PC-3 (cell line): Measurements from ENCODE around the gene IGF1. TPM values are rescaled to one million over a fixed set of nuclear protein-coding genes. Genes with fewer than 3 reads are reported as not detected.

Experiments
- ATAC-seq: fragments of 200-7000 bp; cut with Tn5 transposase; 2 replicates; pipeline ENCODE4 v1.9.1; 2020; ENCODE audit warnings: mild to moderate bottlenecking, moderate library complexity
- BruUV-seq: library from RNA; stranded (reverse); fragments of 400-500 nt; replicated peaks from 2 replicates; lab custom pipeline; 2021; lab: Mats Ljungman, UMichigan
- CTCF ChIA-PET: fragments of 300-600 bp; sonication (Branson Sonifier 250); formaldehyde crosslinking; loops from one replicate; lab custom pipeline; 2022; ENCODE audit warnings: antibody characterized with exemption; lab: Charles Lee
- POLR2A ChIA-PET: fragments of 300-600 bp; sonication (Branson Sonifier 250); formaldehyde crosslinking; loops from one replicate; lab custom pipeline; 2022; ENCODE audit warnings: antibody characterized with exemption; ENCODE audit not compliant: unreplicated experiment; lab: Charles Lee
- DNase-seq: peaks from one replicate; pipeline ENCODE4 v3.0.0-alpha.2; 2015
- H2AFZ ChIP-seq: fragments of 300-600 bp; sonication (generic); 2 replicates; pipeline ENCODE4 v1.6.0; 2016; ENCODE audit warnings: antibody characterized with exemption, low read length
- H3F3A ChIP-seq: fragments of 300-600 bp; sonication (generic); one replicate; pipeline ENCODE4 v1.6.0; 2017; ENCODE audit warnings: antibody characterized with exemption, low read length, control low read depth, mild to moderate bottlenecking; ENCODE audit not compliant: unreplicated experiment
- H3K27ac ChIP-seq: fragments of 300-600 bp; sonication (generic); 2 replicates; pipeline ENCODE4 v1.5.1; 2016; ENCODE audit warnings: mild to moderate bottlenecking, low read length
- H3K27me3 ChIP-seq: fragments of 300-600 bp; sonication (generic); 2 replicates; pipeline ENCODE4 v1.6.1; 2016; ENCODE audit warnings: low read length, mixed read lengths
- H3K36me3 ChIP-seq: fragments of 300-600 bp; sonication (generic); 2 replicates; pipeline ENCODE4 v1.6.1; 2016; ENCODE audit warnings: low read depth, mixed run types, low read length, mixed read lengths
- H3K4me1 ChIP-seq: fragments of 300-600 bp; sonication (generic); 2 replicates; pipeline ENCODE4 v1.5.1; 2016; ENCODE audit warnings: low read length; ENCODE audit not compliant: insufficient read depth
- H3K4me2 ChIP-seq: fragments of 300-600 bp; sonication (generic); 2 replicates; pipeline ENCODE4 v1.6.0; 2016; ENCODE audit warnings: low read length
- H3K4me3 ChIP-seq: fragments of 300-600 bp; sonication (generic); 2 replicates; pipeline ENCODE4 v1.5.1; 2016; ENCODE audit warnings: mild to moderate bottlenecking, low read length, mixed read lengths
- H3K79me2 ChIP-seq: fragments of 300-600 bp; sonication (generic); 2 replicates; pipeline ENCODE4 v1.6.1; 2017; ENCODE audit warnings: low read length, mixed read lengths
- H3K9ac ChIP-seq: fragments of 300-600 bp; sonication (generic); 2 replicates; pipeline ENCODE4 v1.6.0; 2016; ENCODE audit warnings: mild to moderate bottlenecking, low read length
- H3K9me2 ChIP-seq: fragments of 300-600 bp; sonication (generic); replicated peaks from 2 replicates; pipeline ENCODE4 v1.6.1; 2016; ENCODE audit warnings: mixed run types, low read length, mixed read lengths
- H3K9me3 ChIP-seq: fragments of 300-600 bp; sonication (generic); 2 replicates; pipeline ENCODE4 v1.6.1; 2016; ENCODE audit warnings: low read length, mixed read lengths
- H4K20me1 ChIP-seq: fragments of 300-600 bp; sonication (generic); 2 replicates; pipeline ENCODE4 v1.6.1; 2016; ENCODE audit warnings: low read length, mixed read lengths
- EZH2 ChIP-seq: fragments of 300-600 bp; sonication (generic); IDR thresholded peaks from one replicate; pipeline ENCODE4 v1.6.1; 2017; ENCODE audit warnings: antibody characterized with exemption, mild to moderate bottlenecking, low read length; ENCODE audit not compliant: unreplicated experiment
- EZH2phosphoT487 ChIP-seq: fragments of 300-600 bp; sonication (generic); IDR thresholded peaks from 2 replicates; pipeline ENCODE4 v1.6.1; 2018; ENCODE audit warnings: mild to moderate bottlenecking, antibody characterized with exemption, low read length, borderline replicate concordance
- intact Hi-C: fragments of 100-400 bp; cut with micrococcal nuclease; formaldehyde crosslinking; loops from 2 replicates; pipeline ENCODE4 v1.9.0; 2023
- total RNA-seq: library from RNA; depleted of rRNA; stranded (reverse); fragments of >200 nt; gene quantifications from 2 replicates; pipeline ENCODE4 v1.2.3, GENCODE V29; 2014
- TF ChIP-seq, protein P1 (sequence below): fragments of 300-600 bp; sonication (generic); conservative IDR thresholded peaks from 2 replicates; pipeline ENCODE4 v1.5.1; 2017; ENCODE audit warnings: antibody characterized with exemption, low read depth, mild to moderate bottlenecking, low read length

IGF1 gene
- total RNA-seq, 1 experiment from 2014 or later, result not detected

DNA sequence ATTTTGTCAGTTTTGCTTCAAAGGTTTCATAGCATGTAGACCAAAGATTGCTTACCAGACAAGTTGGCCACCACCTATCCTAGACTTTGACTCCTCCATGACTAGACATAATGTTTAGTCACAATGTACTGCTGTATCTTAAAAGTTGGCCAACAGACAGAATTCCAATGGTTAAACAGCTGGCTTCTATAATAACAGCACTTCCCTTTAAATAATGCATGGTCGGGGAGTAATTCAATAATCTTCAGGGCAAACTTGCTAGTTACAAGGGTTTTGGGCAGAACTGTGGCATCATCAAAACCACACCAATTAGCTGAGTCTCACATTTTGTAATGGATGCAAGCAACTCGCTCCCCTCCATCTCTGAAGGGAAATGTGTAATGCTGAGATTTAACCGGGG is 56.9 kb downstream of the IGF1 start:
- no peak for ATAC-seq
- no peak for DNase-seq
- intact Hi-C loops, result no loop called here
- Histone ChIP-seq H3K9me3 (no peaks in the 10 kb centered on the region), H3K4me2 (no peak overlapping the region), H4K20me1 (no peaks in the 10 kb centered on the region), H3K4me3 (no peak overlapping the region), H3K27ac (no peak overlapping the region), H3K9ac (no peak overlapping the region), H3K9me2 (no peaks in the 10 kb centered on the region), H3F3A (no peaks in the 10 kb centered on the region), H3K27me3 (no peaks in the 10 kb centered on the region), H2AFZ (no peak overlapping the region), H3K79me2 (no peaks in the 10 kb centered on the region), H3K36me3 (no peaks in the 10 kb centered on the region), H3K4me1 (no peaks in the 10 kb centered on the region)
- TF ChIP-seq EZH2 (no peak), EZH2phosphoT487 (no peak)
- TF ChIP-seq, protein P1, sequence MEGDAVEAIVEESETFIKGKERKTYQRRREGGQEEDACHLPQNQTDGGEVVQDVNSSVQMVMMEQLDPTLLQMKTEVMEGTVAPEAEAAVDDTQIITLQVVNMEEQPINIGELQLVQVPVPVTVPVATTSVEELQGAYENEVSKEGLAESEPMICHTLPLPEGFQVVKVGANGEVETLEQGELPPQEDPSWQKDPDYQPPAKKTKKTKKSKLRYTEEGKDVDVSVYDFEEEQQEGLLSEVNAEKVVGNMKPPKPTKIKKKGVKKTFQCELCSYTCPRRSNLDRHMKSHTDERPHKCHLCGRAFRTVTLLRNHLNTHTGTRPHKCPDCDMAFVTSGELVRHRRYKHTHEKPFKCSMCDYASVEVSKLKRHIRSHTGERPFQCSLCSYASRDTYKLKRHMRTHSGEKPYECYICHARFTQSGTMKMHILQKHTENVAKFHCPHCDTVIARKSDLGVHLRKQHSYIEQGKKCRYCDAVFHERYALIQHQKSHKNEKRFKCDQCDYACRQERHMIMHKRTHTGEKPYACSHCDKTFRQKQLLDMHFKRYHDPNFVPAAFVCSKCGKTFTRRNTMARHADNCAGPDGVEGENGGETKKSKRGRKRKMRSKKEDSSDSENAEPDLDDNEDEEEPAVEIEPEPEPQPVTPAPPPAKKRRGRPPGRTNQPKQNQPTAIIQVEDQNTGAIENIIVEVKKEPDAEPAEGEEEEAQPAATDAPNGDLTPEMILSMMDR, result no peak
- ChIA-PET POLR2A (no interaction called here), CTCF (no interaction called here)
- no TSS peak for BruUV-seq

DNA sequence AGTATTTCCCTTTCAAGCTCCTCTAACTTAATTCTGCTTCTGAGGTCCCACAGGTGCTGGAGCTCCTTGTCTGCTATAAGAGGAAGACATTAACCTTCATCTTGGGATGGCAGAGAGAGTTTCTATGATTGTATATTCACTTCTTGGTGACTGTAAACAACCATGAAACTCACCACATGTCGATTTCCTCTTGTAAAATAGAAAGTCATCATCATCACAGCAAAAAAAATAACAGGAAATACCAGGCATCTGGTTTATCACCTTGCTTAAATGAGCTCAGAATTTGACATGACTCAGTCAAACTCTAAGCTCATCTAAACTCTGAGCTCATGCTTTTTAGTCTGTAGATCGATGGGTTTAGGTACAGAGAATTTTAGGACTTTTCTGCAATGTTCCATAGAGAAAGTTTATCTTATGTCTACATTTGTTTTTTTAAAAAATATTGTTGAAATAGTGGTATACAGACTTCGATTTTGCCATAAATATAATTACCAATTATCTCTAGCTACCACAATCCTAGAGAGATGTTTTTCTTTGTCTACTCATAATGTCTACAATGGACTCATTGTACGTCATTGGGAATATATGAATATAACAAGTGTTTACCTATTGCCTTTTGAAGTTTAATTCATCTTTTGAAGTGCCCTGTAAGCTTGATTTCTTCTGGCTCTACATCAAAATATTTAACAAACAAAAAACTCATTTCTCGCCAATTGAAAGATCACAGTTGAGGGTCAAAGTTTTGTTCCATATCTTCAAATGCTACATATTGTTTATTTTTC is 58.4 kb downstream of the IGF1 start:
- H4K20me1 ChIP-seq, result no peaks in the 10 kb centered on the region
- H3K36me3 ChIP-seq, result no peaks in the 10 kb centered on the region
- H3K4me3 ChIP-seq, result no peak overlapping the region
- no peaks in the 10 kb centered on the region for H3K9me2 ChIP-seq
- H3K27ac ChIP-seq, result no peak overlapping the region
- no peaks in the 10 kb centered on the region for H3K4me1 ChIP-seq
- ChIA-PET POLR2A (no interaction called here), CTCF (no interaction called here)
- H3K27me3 ChIP-seq, result no peaks in the 10 kb centered on the region
- ATAC-seq, result no peak
- H3K79me2 ChIP-seq, result no peaks in the 10 kb centered on the region
- H3K4me2 ChIP-seq, result no peak overlapping the region
- intact Hi-C loops, result no loop called here
- H3F3A ChIP-seq, result no peaks in the 10 kb centered on the region
- H3K9me3 ChIP-seq, result no peaks in the 10 kb centered on the region
- BruUV-seq, result no TSS peak
- no peak for TF ChIP-seq EZH2phosphoT487
- TF ChIP-seq, protein P1, result no peak
- TF ChIP-seq EZH2, result no peak
- no peak overlapping the region for H3K9ac ChIP-seq
- H2AFZ ChIP-seq, result no peak overlapping the region
- DNase-seq, result no peak

DNA sequence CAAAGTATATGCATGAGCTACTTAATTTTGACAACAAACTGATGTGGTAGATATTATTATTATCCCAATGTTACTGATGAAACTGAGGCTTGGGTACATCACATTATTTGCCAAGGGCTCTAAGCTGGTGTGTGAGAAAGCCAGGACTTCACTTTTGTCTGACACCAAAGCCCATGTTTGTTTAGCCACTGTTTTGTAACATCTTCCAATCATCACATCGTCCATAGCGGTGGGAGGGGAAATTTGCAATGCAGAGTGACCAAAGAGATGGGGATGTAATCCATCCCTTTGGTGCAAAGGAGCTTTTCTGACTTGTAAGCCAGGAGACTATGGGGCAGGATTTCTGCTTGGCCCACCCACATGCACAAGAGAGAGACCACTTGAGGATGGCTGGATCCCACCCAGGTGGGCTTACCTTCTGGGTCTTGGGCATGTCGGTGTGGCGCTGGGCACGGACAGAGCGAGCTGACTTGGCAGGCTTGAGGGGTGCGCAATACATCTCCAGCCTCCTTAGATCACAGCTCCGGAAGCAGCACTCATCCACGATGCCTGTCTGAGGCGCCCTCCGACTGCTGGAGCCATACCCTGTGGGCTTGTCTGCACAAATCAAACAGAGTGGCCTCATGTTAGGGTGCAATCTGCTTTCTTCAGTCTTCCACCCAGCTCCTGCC is 61.1 kb downstream of the IGF1 start:
- DNase-seq, result no peak
- H3K36me3 ChIP-seq, result no peaks in the 10 kb centered on the region
- no peaks in the 10 kb centered on the region for H3K79me2 ChIP-seq
- TF ChIP-seq EZH2, result no peak
- TF ChIP-seq EZH2phosphoT487, result no peak
- TF ChIP-seq, protein P1, result no peak
- ATAC-seq, result no peak
- no peaks in the 10 kb centered on the region for H3K9me3 ChIP-seq
- H4K20me1 ChIP-seq, result no peaks in the 10 kb centered on the region
- no peak overlapping the region for H3K4me2 ChIP-seq
- no peak overlapping the region for H3K9ac ChIP-seq
- ChIA-PET CTCF (no interaction called here), POLR2A (no interaction called here)
- no peak overlapping the region for H3K4me3 ChIP-seq
- intact Hi-C loops, result no loop called here
- BruUV-seq, result no TSS peak
- H3K27ac ChIP-seq, result no peak overlapping the region
- no peaks in the 10 kb centered on the region for H3F3A ChIP-seq
- H3K27me3 ChIP-seq, result no peaks in the 10 kb centered on the region
- H3K9me2 ChIP-seq, result no peaks in the 10 kb centered on the region
- no peaks in the 10 kb centered on the region for H3K4me1 ChIP-seq
- no peak overlapping the region for H2AFZ ChIP-seq
